Measurements from ENCODE around the gene METTL21A. TPM values are rescaled to one million over a fixed set of nuclear protein-coding genes. Genes with fewer than 3 reads are reported as not detected.
A peak's percentile ranks its signal among the peaks of the same experiment; 100 is the strongest.

Gene METTL21A
- total and polyA plus RNA-seq, 2 of the 13 experiments (the other 11 are each of a cell fraction or from before 2014, with no cell fraction given) = 42.4 to 61.2 TPM

DNA sequence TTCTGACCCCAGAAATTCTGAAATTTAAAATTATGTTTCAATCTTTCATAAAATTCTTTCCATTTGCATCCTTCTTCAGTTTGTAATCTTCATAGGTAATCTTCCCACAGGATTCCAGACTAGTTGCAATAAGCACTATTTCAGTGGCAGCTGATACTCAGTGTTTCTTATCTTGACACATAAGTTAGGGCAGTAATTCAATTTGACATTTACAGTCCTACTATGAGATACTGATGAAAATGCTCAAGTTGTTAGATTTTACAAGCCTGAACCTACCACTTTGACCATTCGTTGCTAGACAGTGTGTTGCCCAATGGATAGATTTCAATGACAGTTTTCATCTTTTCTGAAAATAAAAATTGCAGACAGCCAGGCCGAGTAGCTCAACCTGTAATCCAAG, 10.4 kb downstream of the METTL21A start:
- BruUV-seq (replicated peaks) = no TSS peak
- Histone ChIP-seq H3K4me3 (replicated peaks in 1 of 3; ENCODE audit: insufficient read depth in 1 of 3, low read depth in 2 of 3, low read length in 3 of 3) (no peak overlapping the region), H2AFZ (ENCODE audit: low read length) (no peak overlapping the region), H3K27ac (ENCODE audit: extremely low read length, insufficient read depth, low read length) (no peak overlapping the region), H3K36me3 (replicated peaks in 1 of 2; ENCODE audit: control insufficient read depth in 1 of 2, insufficient read depth in 2 of 2, low read length in 2 of 2) (peaks cover 12 to 56% of the 10 kb centered on the region in 2 experiments), H3K27me3 (ENCODE audit: control insufficient read depth in 1 of 2, insufficient read depth in 2 of 2, low read length in 2 of 2) (no peaks in the 10 kb centered on the region), H3K4me1 (ENCODE audit: insufficient read depth, low read length) (peaks cover 11% of the 10 kb centered on the region), H3K4me2 (ENCODE audit: low read depth, low read length) (no peak overlapping the region), H3K9ac (ENCODE audit: insufficient read depth, low read depth, low read length) (no peak overlapping the region), H3K9me3 (ENCODE audit: low read length) (no peaks in the 10 kb centered on the region), H3K79me2 (ENCODE audit: insufficient read depth, low read length) (no peaks in the 10 kb centered on the region), H4K20me1 (ENCODE audit: insufficient read depth, low read length) (no peaks in the 10 kb centered on the region; the same call in 1 of the 2 replicates)
- ChIA-PET CTCF (ENCODE audit: low intra/inter-chr PET ratio, low total read pairs) (no interaction called here), POLR2A (no interaction called here)
- 98% methylated on average over 2 of the region's 2 CpGs for WGBS (ENCODE audit: low lambda C conversion rate)
- TF ChIP-seq SOX13 (IDR thresholded peaks at IDR 0.05) = no peak
- no peak for TF ChIP-seq SOX13 (CRISPR knock-in tag; conservative IDR thresholded peaks at IDR 0.05 in 1 of 2, IDR thresholded peaks at IDR 0.05 in 1 of 2)
- TF ChIP-seq, protein P1, sequence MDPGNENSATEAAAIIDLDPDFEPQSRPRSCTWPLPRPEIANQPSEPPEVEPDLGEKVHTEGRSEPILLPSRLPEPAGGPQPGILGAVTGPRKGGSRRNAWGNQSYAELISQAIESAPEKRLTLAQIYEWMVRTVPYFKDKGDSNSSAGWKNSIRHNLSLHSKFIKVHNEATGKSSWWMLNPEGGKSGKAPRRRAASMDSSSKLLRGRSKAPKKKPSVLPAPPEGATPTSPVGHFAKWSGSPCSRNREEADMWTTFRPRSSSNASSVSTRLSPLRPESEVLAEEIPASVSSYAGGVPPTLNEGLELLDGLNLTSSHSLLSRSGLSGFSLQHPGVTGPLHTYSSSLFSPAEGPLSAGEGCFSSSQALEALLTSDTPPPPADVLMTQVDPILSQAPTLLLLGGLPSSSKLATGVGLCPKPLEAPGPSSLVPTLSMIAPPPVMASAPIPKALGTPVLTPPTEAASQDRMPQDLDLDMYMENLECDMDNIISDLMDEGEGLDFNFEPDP (CRISPR knock-in tag; conservative IDR thresholded peaks at IDR 0.05) = no peak
- no peak for TF ChIP-seq ZNF496 (CRISPR knock-in tag; IDR thresholded peaks at IDR 0.05; ENCODE audit: insufficient replicate concordance)
- no peak for TF ChIP-seq ZNF569 (CRISPR knock-in tag; IDR thresholded peaks at IDR 0.05; ENCODE audit: borderline replicate concordance)
- TF ChIP-seq ZMYM4 (CRISPR knock-in tag; IDR thresholded peaks at IDR 0.05) = no peak
- TF ChIP-seq HNRNPK (IDR thresholded peaks at IDR 0.05; ENCODE audit: low read depth, low read length, poor library complexity, severe bottlenecking) = no peak
- no peak for TF ChIP-seq ZC3H4 (CRISPR knock-in tag; IDR thresholded peaks at IDR 0.05; ENCODE audit: borderline replicate concordance)
- TF ChIP-seq ZFP36L2 (CRISPR knock-in tag; IDR thresholded peaks at IDR 0.05) = no peak
- in situ Hi-C loops (cut with HindIII; ENCODE audit: extremely low pct_ligation_motif_present, low pct_unique_long_range_greater_than_20kb) (no loop called here), intact Hi-C loops (cut with micrococcal nuclease; ENCODE audit: unreplicated experiment) (no loop called here)
- ATAC-seq (no peak), FAIRE-seq (peak; percentile 44), DNase-seq (ENCODE audit: low spot score) (no peak)

All from HepG2 (cell line).